ENCODE results near the gene MRC2.
"Not testable (repeated sequence)": the region's sequence is repeated elsewhere in the genome, so short reads cannot be mapped to it uniquely, and the experiment has no call there.

The MRC2 gene

DNA sequence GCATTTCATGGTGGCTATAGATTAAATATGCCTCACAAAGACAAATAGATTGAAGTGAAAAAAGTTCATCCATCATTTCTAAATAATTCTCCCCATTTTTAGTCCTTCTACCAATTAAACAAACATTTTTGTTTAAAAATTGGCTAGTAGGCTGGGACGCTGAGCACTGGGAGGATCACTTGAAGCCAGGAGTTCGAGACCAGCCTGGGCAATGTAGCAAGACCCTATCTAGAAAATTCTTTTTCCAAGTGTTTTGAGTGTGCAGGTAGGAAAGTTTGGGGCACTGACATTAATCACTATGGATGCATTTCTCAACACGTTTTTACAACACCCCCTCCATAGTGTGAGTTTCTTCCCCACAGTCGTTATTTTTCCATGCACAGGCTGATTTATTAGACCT, 56.7 kb downstream of the MRC2 start:
- DNase-seq, result no peak

DNA sequence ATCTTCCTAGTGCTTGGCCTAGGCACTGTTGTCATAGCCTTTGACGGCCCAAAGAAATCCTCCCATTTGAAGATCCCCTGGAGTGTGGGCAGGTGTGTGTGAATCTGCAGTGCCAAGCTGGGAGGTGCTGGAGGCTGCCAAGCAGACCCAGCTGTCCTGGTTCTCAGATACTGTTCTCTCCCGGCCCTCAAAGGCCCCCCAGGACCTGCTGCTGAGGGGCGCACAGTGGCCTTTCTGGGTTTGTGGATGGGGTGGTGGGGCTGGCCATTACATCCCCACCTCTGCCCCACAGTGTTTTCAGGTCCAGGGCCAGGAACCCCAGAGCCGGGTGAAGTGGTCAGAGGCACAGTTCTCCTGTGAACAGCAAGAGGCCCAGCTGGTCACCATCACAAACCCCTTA, 60.5 kb downstream of the MRC2 start:
- no peak for DNase-seq

DNA sequence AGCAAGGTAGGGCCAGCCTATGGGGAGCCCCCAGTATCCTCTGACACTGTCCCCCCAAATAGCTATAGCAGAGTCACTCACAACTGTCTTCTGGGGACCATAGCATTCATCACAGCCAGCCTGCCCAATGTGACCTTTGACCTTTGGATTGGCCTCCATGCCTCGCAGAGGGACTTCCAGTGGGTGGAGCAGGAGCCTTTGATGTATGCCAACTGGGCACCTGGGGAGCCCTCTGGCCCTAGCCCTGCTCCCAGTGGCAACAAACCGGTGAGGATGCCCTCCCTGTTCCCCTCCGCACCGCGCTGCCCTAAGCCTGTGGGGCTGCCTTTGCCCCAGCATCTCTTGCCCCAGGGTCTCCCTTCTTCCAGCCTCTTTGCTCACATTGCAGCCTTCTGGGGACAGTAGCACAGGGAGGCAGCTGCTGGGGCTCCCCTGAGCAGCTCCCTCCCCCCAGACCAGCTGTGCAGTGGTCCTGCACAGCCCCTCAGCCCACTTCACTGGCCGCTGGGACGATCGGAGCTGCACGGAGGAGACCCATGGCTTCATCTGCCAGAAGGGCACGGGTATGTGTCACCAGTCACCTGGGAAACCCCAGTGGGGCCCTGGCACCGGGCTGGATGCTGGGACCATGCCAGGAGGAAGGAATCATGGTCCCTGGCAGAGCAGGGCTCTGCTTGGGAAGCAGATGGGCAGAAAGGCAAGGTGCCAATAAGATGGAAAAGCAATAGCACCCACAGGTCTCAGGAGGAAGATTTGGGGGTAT, 61.1 kb downstream of the MRC2 start:
- no peak for DNase-seq

DNA sequence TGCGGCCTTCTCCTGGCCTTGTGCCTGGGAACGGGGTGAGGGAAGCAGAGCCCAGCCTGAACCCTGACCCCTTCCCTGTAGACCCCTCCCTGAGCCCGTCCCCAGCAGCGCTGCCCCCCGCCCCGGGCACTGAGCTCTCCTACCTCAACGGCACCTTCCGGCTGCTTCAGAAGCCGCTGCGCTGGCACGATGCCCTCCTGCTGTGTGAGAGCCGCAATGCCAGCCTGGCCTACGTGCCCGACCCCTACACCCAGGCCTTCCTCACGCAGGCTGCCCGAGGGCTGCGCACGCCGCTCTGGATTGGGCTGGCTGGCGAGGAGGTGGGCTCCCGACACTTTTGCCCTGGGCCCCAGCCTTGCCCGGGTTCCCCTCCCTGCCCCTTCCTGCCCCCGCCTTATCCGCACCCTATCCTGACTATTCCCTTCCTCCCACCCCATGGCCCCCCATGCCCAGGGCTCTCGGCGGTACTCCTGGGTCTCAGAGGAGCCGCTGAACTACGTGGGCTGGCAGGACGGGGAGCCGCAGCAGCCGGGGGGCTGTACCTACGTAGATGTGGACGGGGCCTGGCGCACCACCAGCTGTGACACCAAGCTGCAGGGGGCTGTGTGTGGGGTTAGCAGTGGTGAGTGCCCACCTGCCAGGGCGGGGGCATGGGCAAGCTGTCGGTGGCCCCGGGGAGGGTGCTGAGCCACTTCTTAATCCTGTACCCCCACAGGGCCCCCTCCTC, 62.1 kb downstream of the MRC2 start:
- no peak for DNase-seq

DNA sequence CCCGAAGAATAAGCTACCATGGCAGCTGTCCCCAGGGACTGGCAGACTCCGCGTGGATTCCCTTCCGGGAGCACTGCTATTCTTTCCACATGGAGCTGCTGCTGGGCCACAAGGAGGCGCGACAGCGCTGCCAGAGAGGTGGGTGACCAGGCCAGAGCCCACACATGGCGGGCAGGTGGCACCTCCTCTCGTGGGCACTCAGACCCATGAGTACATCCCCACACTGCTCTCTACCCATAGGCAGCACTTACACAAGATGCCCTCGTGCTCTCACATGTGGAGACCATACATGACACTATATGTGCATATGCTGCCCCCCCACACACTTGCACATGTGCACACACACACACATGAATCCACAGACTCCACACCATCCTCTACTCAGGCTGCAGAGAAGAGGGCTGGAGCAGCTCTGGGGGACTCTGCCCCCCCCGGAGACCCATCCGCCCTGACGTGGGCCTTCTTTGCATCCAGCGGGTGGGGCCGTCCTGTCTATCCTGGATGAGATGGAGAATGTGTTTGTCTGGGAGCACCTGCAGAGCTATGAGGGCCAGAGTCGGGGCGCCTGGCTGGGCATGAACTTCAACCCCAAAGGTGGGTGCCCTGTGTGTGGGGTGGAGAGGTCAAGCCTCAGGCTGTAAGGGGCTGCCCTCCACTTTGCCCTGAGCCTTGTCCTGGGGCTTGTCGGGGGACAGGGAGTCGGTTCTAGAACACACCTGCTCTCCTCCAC, 62.9 kb downstream of the MRC2 start:
- no peak for DNase-seq

DNA sequence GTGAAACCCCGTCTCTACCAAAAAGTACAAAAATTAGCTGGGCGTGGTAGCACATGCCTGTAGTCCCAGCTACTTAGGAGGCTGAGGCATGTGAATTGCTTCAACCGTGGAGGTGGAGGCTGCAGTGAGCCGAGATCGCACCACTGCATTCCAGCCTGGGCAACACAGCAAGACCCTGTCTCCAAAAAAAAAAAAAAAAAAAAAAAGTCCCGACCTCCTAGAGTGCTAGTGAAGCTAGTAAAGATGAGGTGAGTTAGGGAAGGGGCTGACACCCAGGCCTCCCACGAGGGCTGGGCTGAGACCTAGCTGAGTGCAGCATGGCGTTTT, 64.1 kb downstream of the MRC2 start:
- not testable (repeated sequence) for DNase-seq

DNA sequence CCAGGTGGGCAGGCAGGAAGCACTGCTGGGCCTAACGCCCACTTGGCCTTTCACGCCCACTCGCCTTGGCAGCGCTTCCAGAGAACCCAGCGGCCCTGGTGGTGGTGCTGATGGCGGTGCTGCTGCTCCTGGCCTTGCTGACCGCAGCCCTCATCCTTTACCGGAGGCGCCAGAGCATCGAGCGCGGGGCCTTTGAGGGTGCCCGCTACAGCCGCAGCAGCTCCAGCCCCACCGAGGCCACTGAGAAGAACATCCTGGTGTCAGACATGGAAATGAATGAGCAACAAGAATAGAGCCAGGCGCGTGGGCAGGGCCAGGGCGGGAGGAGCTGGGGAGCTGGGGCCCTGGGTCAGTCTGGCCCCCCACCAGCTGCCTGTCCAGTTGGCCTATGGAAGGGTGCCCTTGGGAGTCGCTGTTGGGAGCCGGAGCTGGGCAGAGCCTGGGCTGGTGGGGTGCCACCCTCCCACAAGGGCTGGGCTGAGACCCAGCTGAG, 64.7 kb downstream of the MRC2 start:
- DNase-seq, result no peak

DNA sequence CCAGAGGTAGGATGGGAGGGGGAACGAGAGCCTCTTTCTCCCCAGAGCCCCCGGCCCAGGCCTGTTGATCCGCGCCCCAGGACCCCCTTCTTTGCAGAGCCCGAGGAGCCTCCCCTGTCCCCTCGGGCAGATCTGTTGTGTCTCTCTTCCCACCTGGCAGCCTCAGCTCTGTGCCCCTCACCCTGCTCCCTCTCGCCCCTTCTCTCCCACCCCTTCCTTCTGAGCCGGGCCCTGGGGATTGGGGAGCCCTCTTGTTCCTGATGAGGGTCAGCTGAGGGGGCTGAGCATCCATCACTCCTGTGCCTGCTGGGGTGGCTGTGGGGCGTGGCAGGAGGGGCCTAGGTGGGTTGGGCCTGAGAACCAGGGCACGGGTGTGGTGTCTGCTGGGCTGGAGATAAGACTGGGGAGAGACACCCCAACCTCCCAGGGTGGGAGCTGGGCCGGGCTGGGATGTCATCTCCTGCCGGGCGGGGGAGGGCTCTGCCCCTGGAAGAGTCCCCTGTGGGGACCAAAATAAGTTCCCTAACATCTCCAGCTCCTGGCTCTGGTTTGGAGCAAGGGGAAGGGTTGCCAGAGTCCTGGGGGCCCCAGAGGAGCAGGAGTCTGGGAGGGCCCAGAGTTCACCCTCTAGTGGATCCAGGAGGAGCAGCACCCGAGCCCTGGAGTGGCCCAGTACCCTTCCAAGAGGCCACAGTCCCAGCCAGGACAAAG, 65.4 kb downstream of the MRC2 start:
- no peak for DNase-seq

DNA sequence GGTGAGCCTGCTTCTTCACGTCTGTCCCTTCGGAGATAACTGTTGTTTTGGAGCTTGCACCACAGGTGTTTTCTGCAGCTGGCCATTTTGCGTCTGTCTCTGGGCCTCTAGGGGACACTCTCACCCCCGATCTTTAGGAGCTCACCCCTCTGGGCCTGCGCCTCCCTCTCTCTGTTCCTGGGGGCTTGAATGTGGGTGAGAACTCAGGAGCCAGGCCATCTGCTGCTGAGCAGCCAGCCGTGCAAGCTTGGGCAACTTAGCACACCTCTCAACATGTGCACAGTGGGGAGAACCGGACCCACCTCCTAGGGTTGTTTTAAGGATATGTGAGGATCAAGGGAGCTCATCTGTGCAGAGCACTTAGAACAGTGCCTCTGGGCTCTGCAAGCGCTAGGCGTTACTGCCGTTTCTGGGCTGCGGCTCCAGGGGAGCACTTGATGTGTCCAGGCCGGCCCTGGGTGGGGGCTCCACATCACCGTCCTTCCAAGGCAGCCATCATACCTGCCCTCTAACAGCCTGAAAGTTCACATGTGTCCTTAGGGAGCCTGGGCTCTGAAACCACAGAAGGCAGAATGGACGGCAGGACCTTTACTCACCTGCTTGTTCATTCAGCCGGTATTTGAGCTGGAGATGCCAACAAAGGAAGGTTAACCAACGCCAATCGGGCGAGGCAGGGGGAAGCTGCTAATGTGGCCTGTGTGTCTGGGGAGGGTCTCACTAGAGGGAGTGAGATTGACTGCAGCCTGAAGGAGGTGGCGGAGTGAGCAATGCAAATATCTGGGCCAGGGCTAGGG, 66.3 kb downstream of the MRC2 start:
- no peak for DNase-seq

DNA sequence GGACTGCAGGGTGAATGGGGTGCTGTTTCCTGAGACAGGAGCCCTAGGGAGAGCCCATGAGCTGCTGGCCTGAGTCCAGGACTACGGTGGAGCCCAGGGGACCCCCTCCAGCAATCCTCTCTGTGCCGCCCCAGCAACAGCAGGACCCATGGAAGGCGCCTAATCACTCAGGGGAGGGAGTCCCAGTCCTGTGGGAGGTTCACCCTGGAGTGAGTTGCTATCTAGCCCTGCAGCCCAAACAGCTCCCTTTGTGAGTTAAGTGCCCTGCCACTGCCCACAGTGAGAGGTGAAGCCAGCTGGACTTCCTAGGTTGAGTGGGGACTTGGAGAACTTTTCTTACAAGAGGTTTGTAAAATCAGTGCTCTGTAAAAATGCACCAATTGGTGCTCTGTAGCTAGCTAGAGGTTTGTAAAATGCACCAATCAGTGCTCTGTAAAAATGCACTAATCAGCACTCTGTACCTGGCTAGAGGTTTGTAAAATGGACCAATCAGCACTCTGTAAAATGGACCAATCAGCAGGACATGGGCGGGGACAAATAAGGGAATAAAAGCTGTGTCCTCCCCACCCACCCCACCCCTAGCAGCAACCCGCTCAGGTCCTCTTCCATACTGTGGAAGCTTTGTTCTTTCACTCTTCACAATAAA, 67.7 kb downstream of the MRC2 start:
- not testable (repeated sequence) for DNase-seq

DNA sequence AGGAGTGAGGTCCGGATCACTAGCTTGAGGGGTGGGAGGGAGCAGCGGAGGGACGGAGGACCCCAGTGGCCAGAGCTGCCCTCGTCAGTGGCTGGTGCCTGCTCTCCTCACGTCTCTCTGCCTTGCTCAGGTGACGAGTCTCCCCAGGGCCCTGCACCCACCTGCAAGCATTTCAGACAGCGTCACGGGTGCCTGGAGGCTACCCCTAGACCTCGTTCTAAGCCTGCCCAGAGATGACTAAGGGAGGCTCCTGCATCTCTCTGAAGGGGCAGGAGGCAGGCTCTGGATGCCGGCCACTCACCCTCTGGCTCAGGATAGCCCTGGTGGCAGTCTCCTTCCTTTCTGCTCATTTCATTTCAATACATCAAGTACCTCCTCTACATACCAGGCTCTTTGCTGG, 68.8 kb downstream of the MRC2 start:
- DNase-seq, result no peak

DNA sequence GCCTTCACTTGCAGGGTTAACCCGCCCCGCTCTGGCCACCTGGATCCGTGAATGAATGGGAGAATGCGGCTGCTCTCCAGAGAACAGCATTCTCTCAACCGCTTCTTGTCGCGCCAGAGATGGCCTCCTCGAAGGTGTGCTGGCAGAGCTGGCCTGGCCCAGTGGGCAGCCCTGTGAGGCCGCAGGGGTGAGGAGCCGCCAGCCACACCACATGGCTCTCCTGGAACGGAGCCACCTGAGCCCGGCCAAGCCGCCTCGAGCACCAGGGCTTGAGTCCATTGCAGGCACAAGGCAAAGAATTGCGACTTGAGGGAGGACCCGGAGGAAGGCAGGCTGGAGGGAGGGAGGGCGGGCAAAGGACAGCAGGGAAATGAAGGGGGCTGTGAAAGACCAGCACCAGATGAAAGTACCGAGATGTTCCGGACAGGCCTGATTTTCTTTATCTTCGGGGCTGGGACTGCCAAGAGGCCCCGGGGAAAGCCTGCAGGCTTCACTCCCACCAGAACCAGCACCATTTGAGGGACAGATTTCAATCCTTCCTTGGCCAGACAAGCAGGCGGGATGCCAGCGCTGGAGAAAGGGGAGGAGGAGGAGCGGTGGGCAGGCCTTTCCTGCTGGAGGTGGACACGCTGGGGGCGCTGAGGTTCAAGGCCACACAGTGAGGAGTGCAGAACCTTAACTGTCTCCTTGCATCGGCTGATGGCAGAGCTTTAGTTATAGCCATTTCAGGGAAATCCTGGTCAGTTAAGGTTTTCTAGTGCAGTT, 69.4 kb downstream of the MRC2 start:
- DNase-seq, result no peak

DNA sequence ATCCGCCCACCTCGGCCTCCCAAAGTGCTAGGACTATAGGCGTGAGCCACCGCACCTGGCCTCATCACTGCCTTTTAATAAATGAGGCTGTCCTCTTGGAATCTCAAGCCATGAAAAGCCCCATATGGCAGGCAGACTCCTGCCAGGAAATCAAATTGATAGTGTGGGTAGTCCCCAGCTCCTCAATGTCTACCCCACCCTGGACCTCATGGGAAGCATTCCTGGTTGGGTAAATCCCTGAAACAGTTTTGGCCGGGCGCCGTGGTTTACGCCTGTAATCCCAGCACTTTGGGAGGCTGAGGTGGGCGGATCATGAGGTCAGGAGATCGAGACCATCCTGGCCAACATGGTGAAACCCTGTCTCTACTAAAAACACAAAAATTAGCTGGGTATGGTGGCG, 71.0 kb downstream of the MRC2 start:
- not testable (repeated sequence) for DNase-seq

DNA sequence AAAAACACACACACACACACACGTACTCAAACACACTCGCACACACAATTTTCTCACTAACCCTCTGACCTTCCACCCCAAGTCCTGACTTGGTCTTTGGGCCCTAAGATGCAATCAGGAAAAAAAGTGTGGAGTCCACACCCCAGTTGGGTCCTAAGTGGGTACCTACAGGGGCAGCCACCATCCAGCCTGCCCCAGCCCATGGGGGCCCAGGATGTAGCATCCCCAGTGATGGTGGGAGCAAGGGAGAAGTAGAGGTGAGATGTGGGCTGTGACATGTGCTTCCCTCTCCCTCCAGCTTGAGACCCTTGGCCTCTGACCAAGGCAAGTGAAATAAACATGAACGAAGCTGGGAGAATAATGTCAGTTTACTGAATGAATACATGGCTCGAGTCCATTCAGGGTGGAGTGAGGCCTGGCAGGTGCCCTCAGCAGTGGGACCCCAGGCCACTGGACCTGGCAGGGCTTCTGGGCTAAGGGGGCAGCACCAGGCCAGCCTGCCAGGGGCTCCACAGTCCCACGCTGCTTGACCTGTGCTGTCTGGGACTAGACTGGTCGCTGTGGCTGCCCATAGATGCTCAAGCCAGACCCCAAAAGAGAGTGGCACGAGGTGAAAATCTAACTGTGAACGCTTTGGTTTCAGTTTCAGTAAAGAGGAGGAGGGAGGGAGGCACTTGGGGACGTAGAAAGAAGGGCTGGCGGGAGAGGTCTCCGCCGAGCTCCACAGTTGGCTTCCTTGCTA, 73.7 kb downstream of the MRC2 start:
- no peak for DNase-seq

DNA sequence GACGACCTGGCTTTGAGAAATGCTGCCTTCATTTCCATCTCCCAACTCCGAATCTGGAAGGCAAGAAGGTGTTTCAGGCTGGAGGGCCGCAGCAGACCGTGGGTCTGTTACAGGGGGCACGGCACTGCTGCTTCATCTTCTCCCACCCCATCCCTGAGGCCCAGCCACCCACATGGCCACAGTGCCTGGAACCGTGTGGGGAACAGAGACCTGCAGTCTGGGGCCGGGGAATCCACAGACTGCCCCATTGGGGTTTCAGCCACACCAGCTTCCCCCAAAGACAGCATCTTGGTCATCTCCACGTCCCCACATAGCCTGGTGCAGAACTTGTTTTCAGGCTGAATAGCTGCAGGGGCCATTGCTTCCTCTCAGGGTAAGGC, 74.2 kb downstream of the MRC2 start:
- DNase-seq, result no peak

DNA sequence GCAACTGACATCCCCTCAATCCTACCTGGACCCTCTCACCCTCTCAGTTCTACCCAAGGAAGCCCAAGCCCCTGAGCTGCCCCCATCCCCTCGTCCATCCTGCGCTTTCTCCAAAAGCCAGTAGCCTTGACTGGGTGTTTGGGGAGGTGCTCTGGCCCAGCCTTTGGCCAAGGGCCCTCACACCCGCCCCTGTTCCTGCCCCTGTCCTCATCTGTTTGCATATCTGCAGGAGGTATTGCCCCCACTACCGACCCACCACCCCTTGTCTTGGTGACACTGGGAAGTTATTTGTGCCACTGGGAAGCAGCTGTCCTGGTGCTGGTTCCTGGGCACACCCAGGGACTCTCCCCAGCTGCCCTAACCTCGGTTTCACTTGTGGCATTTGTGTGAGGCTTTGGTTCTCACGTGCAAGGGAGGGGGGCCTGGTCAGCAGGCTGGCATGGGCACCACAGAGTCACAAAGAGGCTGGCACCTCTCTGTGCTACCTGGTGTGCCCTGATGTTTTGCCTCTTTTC, 75.3 kb downstream of the MRC2 start:
- DNase-seq, result no peak

DNA sequence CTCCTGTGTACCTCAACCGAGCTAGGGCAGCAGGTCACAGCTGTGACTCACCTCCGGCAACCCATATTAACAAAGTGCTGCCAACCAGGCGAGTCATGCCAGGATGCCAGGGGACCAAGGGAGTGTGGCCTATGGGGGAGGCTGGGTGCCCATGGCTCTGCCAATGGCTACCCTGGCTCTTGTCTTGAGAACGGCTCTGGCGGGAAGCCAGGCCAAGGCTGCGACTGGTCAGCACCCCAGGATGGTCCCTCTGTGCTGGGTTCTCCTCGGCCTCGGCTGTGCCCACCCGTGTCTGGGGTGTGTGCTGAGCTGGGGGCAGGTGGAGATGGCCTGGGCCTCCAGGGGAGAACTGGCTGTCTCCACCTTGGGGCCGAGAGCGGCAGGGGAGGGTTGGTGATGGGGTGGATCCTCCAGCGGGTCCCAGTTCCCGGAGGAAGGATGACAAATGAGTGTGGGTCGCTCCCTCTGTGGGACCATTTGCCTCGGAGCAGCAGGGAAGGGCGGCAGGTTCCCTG, 75.8 kb downstream of the MRC2 start:
- DNase-seq, result no peak

DNA sequence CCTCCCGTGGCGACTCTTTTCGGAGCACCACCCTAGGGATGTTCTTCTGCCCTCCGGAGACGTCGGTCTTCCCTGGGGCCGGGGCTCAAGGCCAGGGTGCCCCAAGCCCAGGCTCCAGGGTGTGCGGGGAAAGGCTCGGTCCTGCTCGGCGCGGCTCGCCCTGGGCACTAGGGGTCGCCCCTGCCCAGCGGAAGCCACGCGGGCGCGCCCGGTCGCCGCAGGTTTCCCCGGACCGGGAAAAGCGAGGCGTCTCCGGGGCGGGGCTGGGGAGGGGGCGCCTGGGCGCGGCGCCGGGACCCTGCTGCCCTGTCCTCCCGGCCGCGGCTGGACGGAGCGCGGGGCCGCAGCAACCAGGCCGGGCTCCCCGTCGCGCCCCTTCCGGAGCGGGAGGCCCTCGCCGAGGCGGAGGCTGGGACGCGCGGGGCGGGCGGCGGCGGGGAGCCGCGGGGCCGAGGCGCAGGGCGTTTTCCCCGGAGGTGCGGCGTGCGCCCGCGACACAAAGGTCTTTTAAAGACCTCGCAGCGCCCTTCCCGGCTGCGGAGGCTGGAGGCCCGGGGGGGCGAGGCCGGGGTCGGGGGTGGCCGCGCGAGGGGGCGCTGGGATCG, 76.4 kb downstream of the MRC2 start:
- peak; percentile 9 to 51 for DNase-seq

DNA sequence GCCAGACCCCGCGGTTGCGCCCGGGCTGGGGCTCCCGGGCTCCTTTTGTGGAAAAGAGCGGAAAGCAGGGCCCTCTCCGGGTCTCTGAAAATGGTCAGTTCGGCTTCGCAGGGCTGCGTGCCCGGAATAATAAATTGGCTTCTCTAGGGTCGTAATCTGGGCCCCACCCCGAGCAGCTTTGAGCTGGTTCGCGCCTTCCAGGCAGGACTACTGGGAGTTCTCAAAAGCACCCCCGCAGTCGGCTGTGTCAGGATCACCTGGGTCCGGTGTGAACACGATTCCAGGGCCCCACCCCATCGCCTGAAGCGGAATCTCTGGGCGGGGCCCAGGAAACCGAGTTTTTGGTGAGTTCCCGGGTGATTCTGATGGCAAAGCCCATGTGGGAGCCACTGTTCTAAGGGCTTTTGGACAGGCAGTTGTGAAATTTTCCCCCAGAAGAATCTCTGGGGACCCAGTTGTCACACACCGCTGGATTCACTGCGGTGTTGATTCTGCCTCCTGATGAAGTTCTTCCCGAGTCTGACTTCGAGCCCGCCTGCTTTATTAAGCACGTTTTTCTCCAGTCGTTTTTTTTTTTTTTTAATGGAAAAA, 77.0 kb downstream of the MRC2 start:
- DNase-seq, result peak in 1 of 2 experiments; percentile 10
